ENCODE results near the gene RASD2. TPM values are rescaled to one million over a fixed set of nuclear protein-coding genes. Genes with fewer than 3 reads are reported as not detected.

The RASD2 gene
- total and polyA plus RNA-seq, 2 experiments from 2014 or later = 1.2 to 3.6 TPM

- no peaks in the 10 kb centered on the region; the same call in 2 of the 3 replicates for H3K9me3 Mint-ChIP-seq
Measured at GRCh38 chr22:35596821-35597220, 56.2 kb downstream of the RASD2 start.

More at GRCh38 chr22:35596821-35597220, 56.2 kb downstream of the RASD2 start:
- H3K27me3 ChIP-seq (ENCODE audit: insufficient read depth) = no peaks in the 10 kb centered on the region
- peaks cover 4% of the 10 kb centered on the region for H3K4me1 ChIP-seq (ENCODE audit: insufficient read depth)
- H3K4me3 Mint-ChIP-seq = no peak overlapping the region
- H3K4me2 ChIP-seq = no peak overlapping the region
- no peaks in the 10 kb centered on the region for H3K79me2 ChIP-seq (replicated peaks; ENCODE audit: insufficient read depth)
- no peak overlapping the region for H3K27ac ChIP-seq (ENCODE audit: low read depth)
- ATAC-seq = no peak
- no peaks in the 10 kb centered on the region for H3K36me3 Mint-ChIP-seq (ENCODE audit: low read depth)
- H3F3A ChIP-seq (replicated peaks; ENCODE audit: low read depth) = peaks cover 9% of the 10 kb centered on the region; the same call in 1 of the 2 replicates
- peaks cover 5% of the 10 kb centered on the region; the same call in 2 of the 3 replicates for H3K4me1 Mint-ChIP-seq
- H3K27ac Mint-ChIP-seq = no peak overlapping the region
- no peak overlapping the region for H2AFZ ChIP-seq
- peaks cover 15% of the 10 kb centered on the region for H3K27me3 Mint-ChIP-seq (ENCODE audit: insufficient read depth, low read depth, poor library complexity)
- TF ChIP-seq REST (IDR thresholded peaks at IDR 0.05; ENCODE audit: unreplicated experiment) (no peak), ZNF462 (CRISPR knock-in tag; IDR thresholded peaks at IDR 0.05) (no peak), NANOG (IDR thresholded peaks at IDR 0.05; ENCODE audit: borderline replicate concordance) (no peak), ZNF114 (CRISPR knock-in tag; IDR thresholded peaks at IDR 0.05) (no peak), STAT1 (IDR thresholded peaks at IDR 0.05; ENCODE audit: unreplicated experiment) (no peak), EZH2 (IDR thresholded peaks at IDR 0.05; ENCODE audit: low read depth, unreplicated experiment) (no peak), ZNF331 (CRISPR knock-in tag; IDR thresholded peaks at IDR 0.05; ENCODE audit: low read depth) (no peak), ETS1 (IDR thresholded peaks at IDR 0.05) (no peak), EZH2phosphoT487 (IDR thresholded peaks at IDR 0.05; ENCODE audit: unreplicated experiment) (no peak), CREB1 (CRISPR knock-in tag; IDR thresholded peaks at IDR 0.05; ENCODE audit: low read depth) (no peak), POLR2AphosphoS5 (IDR thresholded peaks at IDR 0.05; ENCODE audit: low read depth) (no peak), CTCF (conservative IDR thresholded peaks at IDR 0.05; ENCODE audit: low read depth in 2 of 2) (no peak), JUNB (IDR thresholded peaks at IDR 0.05; ENCODE audit: unreplicated experiment) (no peak)
- H3K36me3 ChIP-seq (ENCODE audit: insufficient read depth) = no peaks in the 10 kb centered on the region
- H3K9me2 ChIP-seq (ENCODE audit: insufficient read depth) = no peaks in the 10 kb centered on the region
- H3K4me3 ChIP-seq = no peak overlapping the region
- H4K20me1 ChIP-seq (replicated peaks; ENCODE audit: insufficient read depth) = no peaks in the 10 kb centered on the region
- DNase-seq (ENCODE audit: low spot score) = no peak

All from GM23338 (cell line).